Activated CD4-positive, alpha-beta T cell treated with anti-CD3 and anti-CD28 coated beads, Interleukin-2, amount 10 ng/mL, durations not matched to agents 7 days and 5 days (primary cell): ENCODE data around the gene AQP2. TPM values are rescaled to one million over a fixed set of nuclear protein-coding genes. Genes with fewer than 3 reads are reported as not detected.

Source experiments
- CTCF ChIA-PET: fragments of 350-600 bp; sonication (Branson Sonifier 250); formaldehyde crosslinking; loops from one replicate; lab custom pipeline; 2021; ENCODE audit warnings: antibody characterized with exemption; lab: Charles Lee
- POLR2A ChIA-PET: fragments of 350-600 bp; sonication (Branson Sonifier 250); formaldehyde crosslinking; loops from one replicate; lab custom pipeline; 2021; ENCODE audit warnings: antibody characterized with exemption; lab: Charles Lee
- DNase-seq: peaks from one replicate; pipeline ENCODE4 v3.0.0-alpha.2; 2020
- H3K27ac Mint-ChIP-seq: one replicate; pipeline ENCODE4 v1.8.0; 2021; ENCODE audit warnings: mild to moderate bottlenecking, moderate library complexity, mixed read lengths
- H3K27me3 Mint-ChIP-seq: one replicate; pipeline ENCODE4 v1.8.0; 2021; ENCODE audit warnings: mixed read lengths
- H3K36me3 Mint-ChIP-seq: one replicate; pipeline ENCODE4 v1.8.0; 2021; ENCODE audit warnings: low read depth, mixed read lengths
- H3K4me1 Mint-ChIP-seq: one replicate; pipeline ENCODE4 v1.8.0; 2021; ENCODE audit warnings: mixed read lengths
- H3K4me3 Mint-ChIP-seq: one replicate; pipeline ENCODE4 v1.8.0; 2021; ENCODE audit warnings: mild to moderate bottlenecking, moderate library complexity, mixed read lengths
- H3K9me3 Mint-ChIP-seq: one replicate; pipeline ENCODE4 v1.8.0; 2021; ENCODE audit warnings: mixed read lengths
- total RNA-seq, 2 experiments: library from RNA; stranded (reverse); gene quantifications; one replicate each; pipeline ENCODE4 v1.2.3, GENCODE V29; 2021

AQP2 gene
- total RNA-seq, 2 experiments from 2014 or later: not detected

DNA sequence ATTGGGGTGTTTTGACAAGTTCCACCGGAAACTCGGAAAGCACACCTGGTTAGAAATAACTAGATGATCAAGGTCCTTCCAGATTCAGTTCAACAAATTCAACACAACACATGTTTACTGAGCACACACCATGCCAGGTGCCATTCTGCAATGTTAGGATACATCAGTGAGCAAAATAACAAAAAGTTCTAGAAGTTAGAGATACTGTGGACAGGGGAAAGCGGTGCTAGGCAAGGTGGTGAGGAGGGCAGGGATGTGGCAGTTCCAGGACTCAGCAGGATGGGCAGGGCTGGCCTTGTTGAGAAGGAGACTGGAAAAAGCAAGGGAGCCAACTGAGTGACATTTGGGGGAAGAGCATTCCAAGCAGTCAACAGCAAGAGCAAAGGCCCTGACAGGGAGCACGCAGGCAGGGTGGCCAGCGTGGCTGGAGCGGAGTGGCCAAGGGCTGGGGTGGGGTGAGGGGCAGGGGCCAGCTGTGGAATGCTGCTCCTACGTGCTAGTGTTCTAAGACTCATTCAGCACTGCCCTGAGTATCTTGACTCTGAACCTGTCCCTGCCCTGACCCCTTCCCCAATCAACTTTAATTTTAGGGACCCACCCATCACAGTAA is 27.4 kb upstream of the AQP2 start:
- DNase-seq: no peak
- CTCF ChIA-PET: interaction anchor here (1.1 kb wide), 1 partner anchor 57 kb away, joined by 6 read pairs; no protein-coding TSS in a partner anchor
- peaks cover 16% of the 10 kb centered on the region for H3K27me3 Mint-ChIP-seq
- POLR2A ChIA-PET: interaction anchor here (0.6 kb wide), 1 partner anchor 348 kb away, joined by 4 read pairs; no protein-coding TSS in a partner anchor
- H3K27ac Mint-ChIP-seq: no peak overlapping the region
- no peak overlapping the region for H3K4me3 Mint-ChIP-seq
- H3K36me3 Mint-ChIP-seq: no peaks in the 10 kb centered on the region
- H3K9me3 Mint-ChIP-seq: no peaks in the 10 kb centered on the region
- H3K4me1 Mint-ChIP-seq: no peaks in the 10 kb centered on the region

DNA sequence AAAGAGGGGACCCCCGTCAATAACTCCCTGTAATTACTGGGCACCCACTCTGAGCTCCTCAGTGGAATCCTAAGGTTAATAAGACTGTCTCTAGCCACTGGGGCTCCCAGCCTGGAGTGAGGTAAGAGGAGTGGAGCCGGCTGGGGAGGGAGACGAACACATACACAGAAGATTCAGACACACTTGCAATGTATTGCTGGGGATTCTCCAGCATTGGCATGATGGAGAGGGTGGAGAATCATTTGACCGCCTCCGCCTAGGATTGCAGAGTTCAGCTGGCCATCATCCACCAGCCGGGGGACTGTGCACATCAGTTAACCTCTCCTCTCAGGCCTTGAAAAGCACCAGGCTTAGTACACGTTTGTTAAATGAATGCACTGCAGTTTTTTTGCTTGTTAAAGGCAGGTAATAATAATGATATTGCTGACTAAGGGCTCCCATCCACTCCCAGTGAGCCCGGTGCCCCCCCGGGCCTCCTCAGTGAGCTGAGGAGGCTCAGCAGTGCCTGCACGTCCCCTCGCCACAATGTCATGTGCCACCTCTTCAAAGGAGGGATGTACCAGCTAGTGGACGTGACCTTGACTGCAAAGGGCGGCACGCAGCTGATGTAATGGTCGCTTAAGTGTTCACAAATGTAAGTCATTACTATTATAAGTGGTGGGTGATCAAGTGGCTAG is 26.5 kb upstream of the AQP2 start:
- no peaks in the 10 kb centered on the region for H3K36me3 Mint-ChIP-seq
- no peaks in the 10 kb centered on the region for H3K4me1 Mint-ChIP-seq
- H3K27me3 Mint-ChIP-seq: peaks cover 15% of the 10 kb centered on the region
- CTCF ChIA-PET: interaction anchor here (1.3 kb wide), 1 partner anchor 21 kb away, joined by 4 read pairs; no protein-coding TSS in a partner anchor
- no peak for DNase-seq
- no peaks in the 10 kb centered on the region for H3K9me3 Mint-ChIP-seq
- no peak overlapping the region for H3K4me3 Mint-ChIP-seq
- no peak overlapping the region for H3K27ac Mint-ChIP-seq
- POLR2A ChIA-PET: no interaction called here

DNA sequence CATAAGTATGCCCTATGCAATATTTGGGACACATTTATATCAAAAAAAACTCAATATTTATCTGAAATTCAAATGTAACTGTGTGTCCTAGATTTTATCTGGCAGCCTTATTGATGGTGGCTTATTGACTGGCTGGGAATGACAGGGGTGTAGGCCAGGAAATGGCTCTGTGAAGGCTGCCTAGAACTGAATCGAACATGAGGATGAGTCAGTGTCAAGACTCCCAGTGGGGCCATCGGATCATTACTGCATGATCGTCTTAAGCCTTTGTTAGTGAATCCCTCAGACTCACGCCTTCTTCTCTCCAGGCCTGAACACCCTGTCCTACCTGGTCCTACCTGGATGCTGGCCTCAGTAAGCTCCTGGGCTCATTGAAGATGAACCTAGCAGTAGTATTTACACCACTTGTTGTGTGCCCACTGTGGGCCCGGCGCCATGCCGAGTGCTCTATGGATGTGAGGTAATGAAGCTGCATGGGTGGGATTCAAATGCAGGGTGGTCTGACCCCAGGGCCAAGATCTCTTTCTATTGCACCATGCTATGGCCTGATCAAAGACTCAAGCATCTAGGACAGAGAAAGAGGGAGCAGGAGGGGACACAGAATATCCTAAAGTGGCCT is 25.8 kb upstream of the AQP2 start:
- peaks cover 12% of the 10 kb centered on the region for H3K27me3 Mint-ChIP-seq
- no peaks in the 10 kb centered on the region for H3K36me3 Mint-ChIP-seq
- DNase-seq: no peak
- POLR2A ChIA-PET: no interaction called here
- no peak overlapping the region for H3K4me3 Mint-ChIP-seq
- H3K9me3 Mint-ChIP-seq: no peaks in the 10 kb centered on the region
- H3K4me1 Mint-ChIP-seq: no peaks in the 10 kb centered on the region
- no peak overlapping the region for H3K27ac Mint-ChIP-seq
- CTCF ChIA-PET: interaction anchor here (1.3 kb wide), 1 partner anchor 21 kb away, joined by 4 read pairs; no protein-coding TSS in a partner anchor

DNA sequence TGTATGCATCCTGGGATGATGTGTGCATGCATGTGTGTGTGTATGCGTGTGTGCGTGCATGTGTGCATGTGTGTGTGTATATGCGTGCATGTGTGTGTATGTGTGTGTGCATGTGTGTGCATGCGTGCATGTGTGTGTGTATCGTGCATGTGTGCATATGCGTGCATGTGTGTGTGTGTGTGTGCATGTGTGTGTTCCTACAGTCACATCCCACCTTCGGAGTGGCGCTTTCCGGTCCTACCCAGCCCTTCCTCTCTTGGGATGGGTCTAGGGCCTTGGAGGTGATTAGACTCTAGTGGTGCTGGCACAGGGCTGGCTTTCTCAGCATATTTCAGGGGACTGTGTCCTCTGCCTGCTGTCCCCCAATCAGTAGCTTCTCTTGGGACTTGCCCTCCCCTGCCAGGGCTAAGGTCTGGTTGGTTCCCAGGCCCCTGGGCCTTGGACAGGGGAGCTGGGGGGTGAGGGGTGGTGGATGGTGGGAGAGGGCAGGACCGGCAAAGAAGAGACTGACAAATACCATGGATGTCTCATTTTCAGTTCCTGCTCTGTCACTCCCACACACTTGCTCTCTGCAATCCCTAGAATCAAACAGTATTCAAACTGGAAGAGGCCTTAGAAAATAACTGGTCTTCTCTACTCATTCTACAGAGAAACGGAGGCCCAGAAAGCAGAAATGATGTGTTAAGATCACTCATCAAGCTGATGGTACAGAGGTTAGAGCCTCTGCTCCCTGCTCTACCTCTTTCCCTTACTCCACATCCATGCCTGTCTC is 24.9 kb upstream of the AQP2 start:
- H3K4me3 Mint-ChIP-seq: no peak overlapping the region
- H3K27ac Mint-ChIP-seq: no peak overlapping the region
- no peaks in the 10 kb centered on the region for H3K4me1 Mint-ChIP-seq
- H3K36me3 Mint-ChIP-seq: no peaks in the 10 kb centered on the region
- no peaks in the 10 kb centered on the region for H3K9me3 Mint-ChIP-seq
- no peak for DNase-seq
- CTCF ChIA-PET: interaction anchor here (1.3 kb wide), 1 partner anchor 20 kb away, joined by 4 read pairs; no protein-coding TSS in a partner anchor
- H3K27me3 Mint-ChIP-seq: peaks cover 6% of the 10 kb centered on the region
- POLR2A ChIA-PET: no interaction called here

DNA sequence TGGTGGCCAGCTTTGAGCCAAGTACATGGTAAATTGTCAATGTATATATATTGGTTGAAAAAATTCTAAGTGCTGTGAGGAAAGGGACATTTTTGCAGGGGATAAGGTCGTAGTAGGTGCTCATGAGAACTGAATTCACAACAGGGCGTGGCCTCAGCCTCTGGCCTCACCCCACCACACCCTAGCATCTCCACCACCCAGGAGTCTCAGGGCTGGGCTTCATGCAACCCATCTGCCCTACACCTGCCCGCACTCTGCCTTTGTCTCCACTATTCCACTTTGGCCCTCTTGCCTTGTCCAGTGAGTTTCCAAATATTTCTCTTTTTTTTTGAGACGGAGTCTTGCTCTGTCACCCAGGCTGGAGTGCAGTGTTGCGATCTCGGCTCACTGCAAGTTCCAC is 22.1 kb upstream of the AQP2 start:
- DNase-seq: no peak
- ChIA-PET POLR2A (no interaction called here), CTCF (interaction anchor here (0.6 to 2.5 kb wide), 6 partner anchors 11 to 128 kb away, joined by 3 to 10 read pairs (median 4); no protein-coding TSS in a partner anchor)
- Mint-ChIP-seq H3K4me1 (no peaks in the 10 kb centered on the region), H3K27ac (no peak overlapping the region), H3K27me3 (peaks cover 7% of the 10 kb centered on the region), H3K4me3 (no peak overlapping the region), H3K9me3 (no peaks in the 10 kb centered on the region), H3K36me3 (no peaks in the 10 kb centered on the region)

DNA sequence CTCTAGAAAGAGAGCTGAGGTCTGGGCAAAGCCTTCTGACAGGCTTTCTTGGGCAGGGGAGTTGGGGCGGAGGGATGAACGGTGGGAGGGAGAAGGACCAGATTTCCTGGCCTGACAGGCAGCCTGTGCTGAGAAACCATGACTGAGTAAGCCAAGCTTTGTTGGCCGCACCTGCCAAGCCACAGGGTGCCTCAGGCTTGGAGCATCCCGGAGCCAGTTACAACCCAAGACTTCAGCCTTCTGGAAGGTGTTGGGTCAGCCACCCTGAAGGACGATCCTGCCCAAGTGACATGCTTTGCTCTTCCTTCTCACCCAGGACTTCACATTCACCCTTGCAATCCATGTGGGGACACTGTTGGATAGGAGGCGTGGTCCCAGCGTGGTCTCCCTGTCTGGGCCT is 21.0 kb upstream of the AQP2 start:
- Mint-ChIP-seq H3K9me3 (no peaks in the 10 kb centered on the region), H3K4me1 (no peaks in the 10 kb centered on the region), H3K36me3 (no peaks in the 10 kb centered on the region), H3K4me3 (no peak overlapping the region), H3K27me3 (peaks cover 7% of the 10 kb centered on the region), H3K27ac (no peak overlapping the region)
- no peak for DNase-seq
- POLR2A ChIA-PET: no interaction called here
- CTCF ChIA-PET: interaction anchor here (0.7 to 5.6 kb wide), 4 partner anchors 10 to 79 kb away, joined by 3 to 25 read pairs (median 6); no protein-coding TSS in a partner anchor

DNA sequence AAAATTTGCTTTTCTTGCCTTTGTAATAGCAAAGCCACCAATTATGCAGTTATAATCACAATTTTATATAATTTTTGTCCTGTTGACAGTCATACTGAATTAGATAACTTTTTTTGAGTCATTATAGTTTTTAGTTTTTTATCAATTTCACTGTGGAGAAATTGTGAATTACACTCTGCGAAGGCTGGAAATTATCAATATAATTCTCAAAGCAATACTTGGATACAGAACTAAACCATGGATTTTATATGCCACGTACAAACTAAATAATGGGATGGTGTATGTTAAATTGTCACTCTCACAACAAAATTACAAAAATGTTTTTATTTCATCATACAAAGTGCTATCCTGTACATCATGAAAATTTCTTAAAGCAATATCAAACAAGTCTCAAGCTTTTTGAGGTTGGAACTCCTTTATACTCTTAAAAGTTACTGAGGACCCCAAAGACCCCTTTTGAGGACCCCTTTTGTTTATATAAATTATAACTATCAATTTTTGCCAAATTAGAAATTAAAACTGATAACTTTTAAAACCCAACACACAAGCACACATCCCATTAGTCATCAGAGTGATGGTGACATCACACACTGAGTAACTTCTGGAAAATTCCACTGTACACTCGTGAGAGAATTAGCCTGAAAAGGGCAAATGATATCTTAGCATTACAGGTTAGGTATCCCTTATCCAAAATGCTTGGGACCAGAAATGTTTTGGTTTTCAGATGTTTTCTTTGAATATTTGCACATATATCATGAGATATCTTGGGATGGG is 19.8 kb upstream of the AQP2 start:
- POLR2A ChIA-PET: no interaction called here
- no peak for DNase-seq
- CTCF ChIA-PET: interaction anchor here (0.7 to 5.6 kb wide), 4 partner anchors 9 to 78 kb away, joined by 3 to 25 read pairs (median 4); no protein-coding TSS in a partner anchor

DNA sequence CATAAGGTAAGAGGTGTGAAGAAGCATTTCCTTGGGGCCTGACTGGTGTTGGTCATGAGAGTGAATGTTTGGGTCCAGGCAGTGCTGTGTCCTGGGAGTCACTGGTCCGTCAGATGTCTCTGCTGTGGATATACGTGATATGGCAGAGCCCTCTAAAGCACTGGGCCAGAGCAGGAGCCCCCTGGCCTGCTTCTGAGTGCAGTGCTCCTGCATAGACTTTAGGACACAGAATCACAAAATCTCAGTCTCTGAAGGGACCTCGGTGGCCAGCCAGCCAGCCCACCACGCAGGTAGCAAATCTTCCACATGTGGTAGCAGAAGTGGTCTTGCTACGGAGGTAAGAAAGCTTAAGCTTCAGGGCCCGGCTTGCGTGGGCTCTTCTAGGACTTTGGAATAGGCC is 18.5 kb upstream of the AQP2 start:
- Mint-ChIP-seq H3K4me3 (no peak overlapping the region), H3K27me3 (peaks cover 7% of the 10 kb centered on the region), H3K36me3 (no peaks in the 10 kb centered on the region), H3K9me3 (no peaks in the 10 kb centered on the region), H3K4me1 (no peaks in the 10 kb centered on the region), H3K27ac (no peak overlapping the region)
- ChIA-PET POLR2A (no interaction called here), CTCF (interaction anchor here (1.1 to 5.6 kb wide), 5 partner anchors 11 to 81 kb away, joined by 3 to 25 read pairs (median 4); no protein-coding TSS in a partner anchor)
- no peak for DNase-seq

More for the DNA sequence above, 19.8 kb upstream of the AQP2 start:
- H3K4me3 Mint-ChIP-seq: no peak overlapping the region
- no peaks in the 10 kb centered on the region for H3K36me3 Mint-ChIP-seq
- H3K27me3 Mint-ChIP-seq: peaks cover 7% of the 10 kb centered on the region
- no peaks in the 10 kb centered on the region for H3K4me1 Mint-ChIP-seq
- no peak overlapping the region for H3K27ac Mint-ChIP-seq
- no peaks in the 10 kb centered on the region for H3K9me3 Mint-ChIP-seq

DNA sequence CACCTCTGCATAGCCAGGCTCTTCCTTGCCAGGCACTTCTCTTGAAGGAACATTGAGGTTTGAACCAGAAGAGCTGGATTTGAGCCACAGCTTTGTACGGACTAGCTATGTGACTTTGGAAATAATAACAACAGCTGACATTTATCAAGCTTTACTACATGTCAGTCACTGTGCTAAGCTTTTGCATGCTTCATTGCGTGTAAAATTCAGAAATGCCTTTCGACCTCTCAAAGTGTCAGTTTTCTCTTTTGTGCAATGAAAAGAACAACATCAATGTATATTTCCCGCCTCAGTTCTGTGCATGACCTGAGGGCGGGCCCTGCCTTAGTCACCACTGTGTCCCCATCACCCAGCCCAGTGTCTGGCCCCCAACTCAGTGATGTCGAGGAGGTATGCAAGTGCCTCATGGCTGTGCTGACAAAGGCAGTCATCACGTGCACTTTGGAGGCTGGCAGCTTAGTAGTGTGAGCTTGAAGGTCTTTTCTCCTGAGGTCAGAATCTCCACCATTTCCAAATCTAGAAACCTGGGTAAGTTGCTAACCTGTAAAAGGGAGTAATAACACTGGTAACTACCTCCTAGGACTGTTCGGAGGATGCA is 17.9 kb upstream of the AQP2 start:
- no peak overlapping the region for H3K27ac Mint-ChIP-seq
- ChIA-PET CTCF (interaction anchor here (1.1 to 5.6 kb wide), 4 partner anchors 10 to 82 kb away, joined by 3 to 25 read pairs (median 4); no protein-coding TSS in a partner anchor), POLR2A (no interaction called here)
- peaks cover 7% of the 10 kb centered on the region for H3K27me3 Mint-ChIP-seq
- no peaks in the 10 kb centered on the region for H3K4me1 Mint-ChIP-seq
- H3K9me3 Mint-ChIP-seq: no peaks in the 10 kb centered on the region
- no peaks in the 10 kb centered on the region for H3K36me3 Mint-ChIP-seq
- no peak for DNase-seq
- no peak overlapping the region for H3K4me3 Mint-ChIP-seq

DNA sequence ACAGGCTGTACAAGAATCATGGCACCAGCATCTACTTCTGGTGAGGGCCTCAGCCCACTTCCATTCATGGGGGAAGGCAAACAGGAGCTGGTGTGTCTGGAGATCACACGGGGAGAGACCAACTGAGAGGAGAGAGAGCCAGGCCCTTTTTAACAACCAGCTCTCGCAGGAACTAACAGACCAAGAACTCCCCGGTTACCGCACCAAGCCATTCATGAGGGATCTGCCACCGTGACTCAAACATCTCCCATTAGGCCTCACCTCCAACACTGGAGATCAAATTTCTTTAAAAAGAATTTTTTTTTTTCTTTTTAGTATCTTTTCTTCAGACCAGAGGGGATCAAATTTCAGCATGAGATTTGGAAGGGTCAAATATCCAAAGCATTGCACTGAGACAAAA is 16.7 kb upstream of the AQP2 start:
- H3K4me1 Mint-ChIP-seq: no peaks in the 10 kb centered on the region

DNA sequence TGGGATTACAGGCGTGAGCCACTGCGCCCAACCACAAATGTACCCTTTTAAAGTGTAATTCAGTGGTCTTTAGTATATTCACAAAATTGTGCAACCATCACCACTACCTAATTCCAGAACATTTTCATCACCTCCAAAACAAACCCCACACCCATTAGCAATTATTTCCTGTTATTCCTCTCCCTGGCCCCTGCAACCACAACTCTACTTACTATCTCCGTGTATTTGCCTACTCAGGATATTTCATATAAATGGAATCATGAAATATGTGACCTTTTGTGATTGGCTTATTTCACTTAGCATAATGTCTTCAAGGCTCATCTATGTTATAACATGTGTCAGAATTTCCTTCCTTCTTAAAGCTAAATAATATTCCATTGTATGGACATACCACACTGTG is 16.0 kb upstream of the AQP2 start:
- Mint-ChIP-seq H3K27ac (no peak overlapping the region), H3K27me3 (peaks cover 4% of the 10 kb centered on the region), H3K4me1 (no peaks in the 10 kb centered on the region), H3K36me3 (no peaks in the 10 kb centered on the region), H3K9me3 (no peaks in the 10 kb centered on the region), H3K4me3 (no peak overlapping the region)
- ChIA-PET CTCF (interaction anchor here (5.6 kb wide), 1 partner anchor 11 kb away, joined by 25 read pairs; no protein-coding TSS in a partner anchor), POLR2A (no interaction called here)
- DNase-seq: no peak

More for the DNA sequence above, 16.7 kb upstream of the AQP2 start:
- H3K27ac Mint-ChIP-seq: no peak overlapping the region
- no peaks in the 10 kb centered on the region for H3K36me3 Mint-ChIP-seq
- DNase-seq: no peak
- H3K9me3 Mint-ChIP-seq: no peaks in the 10 kb centered on the region
- no peak overlapping the region for H3K4me3 Mint-ChIP-seq
- ChIA-PET POLR2A (no interaction called here), CTCF (interaction anchor here (5.6 kb wide), 1 partner anchor 12 kb away, joined by 25 read pairs; no protein-coding TSS in a partner anchor)
- peaks cover 4% of the 10 kb centered on the region for H3K27me3 Mint-ChIP-seq
